ENCODE measurements around the gene EFNA5. TPM values are rescaled to one million over a fixed set of nuclear protein-coding genes. Genes with fewer than 3 reads are reported as not detected.

EFNA5 gene
- total and polyA plus RNA-seq, 4 donors: 0.14 to 0.93 (median 0.54) TPM

DNA sequence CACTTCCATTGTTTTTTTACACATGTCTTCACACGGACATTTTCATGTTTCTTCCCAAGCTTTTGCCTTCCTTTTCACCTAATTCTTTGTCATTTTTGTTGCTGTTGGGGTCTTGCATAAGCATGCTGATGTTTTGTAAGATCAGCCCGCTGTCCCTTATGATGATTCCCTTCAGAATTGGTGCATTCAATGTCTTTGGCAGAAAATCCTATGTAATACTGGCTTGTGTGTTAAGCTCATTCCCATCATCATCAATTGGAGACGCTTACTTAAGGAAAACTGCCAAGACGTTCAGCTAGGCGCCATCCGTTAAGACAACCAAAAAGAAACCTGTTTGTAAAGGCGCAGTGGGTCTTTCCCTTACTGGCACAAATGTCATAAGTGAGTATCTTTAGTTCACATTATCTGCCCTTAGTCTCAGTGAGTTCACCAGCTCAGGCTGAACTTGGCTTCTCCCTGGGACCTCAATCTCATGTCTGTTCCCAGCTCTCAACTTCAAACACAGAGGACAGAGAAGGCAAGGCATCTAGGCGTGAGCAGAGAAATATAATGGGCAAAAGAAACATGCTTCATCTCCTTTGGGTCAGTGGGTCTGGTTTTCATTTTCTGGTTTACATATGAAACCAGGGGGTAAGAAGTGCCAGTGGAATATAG, 97.9 kb downstream of the EFNA5 start:
- DNase-seq (ENCODE audit: low spot score): no peak
- Histone ChIP-seq H3K27ac (ENCODE audit: low read depth in 1 of 2, low read length in 2 of 2) (no peak overlapping the region), H3K9me3 (ENCODE audit: control insufficient read depth in 4 of 4, low read length in 3 of 4) (no peaks in the 10 kb centered on the region), H3K4me3 (ENCODE audit: low read depth in 1 of 3, low read length in 3 of 3) (no peak overlapping the region), H3K4me1 (ENCODE audit: control insufficient read depth in 4 of 4, insufficient read depth in 4 of 4, low read length in 3 of 4) (peaks cover 0 to 14% (median 5%) of the 10 kb centered on the region in 4 donors), H3K9ac (ENCODE audit: low read depth in 1 of 2, low read length in 2 of 2) (no peak overlapping the region), H3K27me3 (ENCODE audit: control insufficient read depth in 4 of 4, insufficient read depth in 4 of 4, low read length in 3 of 4) (no peaks in the 10 kb centered on the region), H3K36me3 (ENCODE audit: control insufficient read depth in 4 of 4, insufficient read depth in 3 of 4, low read depth in 1 of 4, low read length in 3 of 4) (no peaks in the 10 kb centered on the region)
- TF ChIP-seq JUND (IDR thresholded peaks at IDR 0.05): no peak
- TF ChIP-seq HNF4G (IDR thresholded peaks at IDR 0.05): no peak
- TF ChIP-seq YY1 (IDR thresholded peaks at IDR 0.05): no peak
- 90% methylated on average over 8 of the region's 8 CpGs for WGBS

DNA sequence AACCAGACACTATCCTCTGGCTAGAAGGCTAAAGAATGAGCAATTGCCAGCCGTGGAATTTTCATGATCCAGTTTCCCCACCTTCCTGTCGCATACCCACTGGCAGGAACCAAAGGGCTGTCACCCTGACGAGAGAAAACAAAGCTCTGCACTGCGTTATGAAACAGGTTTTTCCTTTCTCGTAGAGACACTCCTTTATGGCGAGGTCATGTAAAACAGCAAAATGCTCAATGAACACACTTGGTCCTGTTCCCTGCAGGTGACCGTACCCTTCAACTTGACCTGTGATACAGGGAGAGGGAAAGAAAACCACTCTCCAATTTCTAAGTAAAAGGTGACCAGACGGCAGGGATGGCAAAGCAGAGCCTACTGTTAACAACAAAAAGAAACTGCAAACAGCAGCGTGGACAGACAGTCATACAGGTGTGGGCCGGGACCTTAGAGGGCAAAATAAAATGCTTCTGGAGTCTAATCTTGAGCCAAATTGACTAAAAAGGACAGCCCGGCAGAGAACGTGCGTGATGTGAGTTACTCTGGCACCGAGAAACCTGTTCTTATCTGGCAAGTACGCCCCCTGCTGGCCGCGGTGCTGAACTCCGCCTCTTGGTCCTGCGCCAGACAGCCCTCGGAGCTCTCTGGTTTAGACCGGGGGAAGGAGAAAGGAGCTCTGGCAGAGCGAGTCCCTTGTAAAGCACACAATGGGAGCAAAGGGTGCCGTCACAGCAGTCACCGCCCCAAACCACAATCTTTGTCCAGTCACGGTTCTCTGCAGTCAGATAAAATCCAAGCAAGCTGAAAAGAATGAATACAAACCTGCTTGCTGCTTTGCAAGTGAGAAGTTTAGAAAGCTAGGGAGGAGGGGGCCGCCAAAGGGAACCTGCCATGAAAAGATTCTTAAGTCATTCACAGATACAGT, 98.9 kb downstream of the EFNA5 start:
- Histone ChIP-seq H3K4me1 (ENCODE audit: control insufficient read depth in 4 of 4, insufficient read depth in 4 of 4, low read length in 3 of 4) (peaks cover 0 to 14% (median 5%) of the 10 kb centered on the region in 4 donors), H3K9ac (ENCODE audit: low read depth in 1 of 2, low read length in 2 of 2) (peak overlapping the region; percentile 74 to 92), H3K36me3 (ENCODE audit: control insufficient read depth in 4 of 4, insufficient read depth in 3 of 4, low read depth in 1 of 4, low read length in 3 of 4) (no peaks in the 10 kb centered on the region), H3K9me3 (ENCODE audit: control insufficient read depth in 4 of 4, low read length in 3 of 4) (no peaks in the 10 kb centered on the region), H3K4me3 (ENCODE audit: low read depth in 1 of 3, low read length in 3 of 3) (peak overlapping the region; percentile 34 to 88 (median 46)), H3K27ac (ENCODE audit: low read depth in 1 of 2, low read length in 2 of 2) (peak overlapping the region; percentile 67 to 87), H3K27me3 (ENCODE audit: control insufficient read depth in 4 of 4, insufficient read depth in 4 of 4, low read length in 3 of 4) (no peaks in the 10 kb centered on the region)
- TF ChIP-seq FOXA1 (IDR thresholded peaks at IDR 0.05) (no peak), YY1 (IDR thresholded peaks at IDR 0.05) (peak; percentile 49), JUND (IDR thresholded peaks at IDR 0.05) (no peak), HNF4A (conservative IDR thresholded peaks at IDR 0.05) (peak; percentile 45 to 50), GABPA (IDR thresholded peaks at IDR 0.05 in 1 of 2, conservative IDR thresholded peaks at IDR 0.05 in 1 of 2) (no peak), NR2F2 (IDR thresholded peaks at IDR 0.05) (no peak), EGR1 (IDR thresholded peaks at IDR 0.05; ENCODE audit: low read depth in 2 of 2) (no peak), RAD21 (IDR thresholded peaks at IDR 0.05) (peak; percentile 93 to 94), RXRA (IDR thresholded peaks at IDR 0.05) (peak; percentile 49 to 58), SP1 (IDR thresholded peaks at IDR 0.05) (peak; percentile 62)
- TF ChIP-seq, protein P1, sequence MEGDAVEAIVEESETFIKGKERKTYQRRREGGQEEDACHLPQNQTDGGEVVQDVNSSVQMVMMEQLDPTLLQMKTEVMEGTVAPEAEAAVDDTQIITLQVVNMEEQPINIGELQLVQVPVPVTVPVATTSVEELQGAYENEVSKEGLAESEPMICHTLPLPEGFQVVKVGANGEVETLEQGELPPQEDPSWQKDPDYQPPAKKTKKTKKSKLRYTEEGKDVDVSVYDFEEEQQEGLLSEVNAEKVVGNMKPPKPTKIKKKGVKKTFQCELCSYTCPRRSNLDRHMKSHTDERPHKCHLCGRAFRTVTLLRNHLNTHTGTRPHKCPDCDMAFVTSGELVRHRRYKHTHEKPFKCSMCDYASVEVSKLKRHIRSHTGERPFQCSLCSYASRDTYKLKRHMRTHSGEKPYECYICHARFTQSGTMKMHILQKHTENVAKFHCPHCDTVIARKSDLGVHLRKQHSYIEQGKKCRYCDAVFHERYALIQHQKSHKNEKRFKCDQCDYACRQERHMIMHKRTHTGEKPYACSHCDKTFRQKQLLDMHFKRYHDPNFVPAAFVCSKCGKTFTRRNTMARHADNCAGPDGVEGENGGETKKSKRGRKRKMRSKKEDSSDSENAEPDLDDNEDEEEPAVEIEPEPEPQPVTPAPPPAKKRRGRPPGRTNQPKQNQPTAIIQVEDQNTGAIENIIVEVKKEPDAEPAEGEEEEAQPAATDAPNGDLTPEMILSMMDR (IDR thresholded peaks at IDR 0.05; ENCODE audit: low read depth, low read length, missing input control): peak; percentile 98
- TF ChIP-seq, protein P2, sequence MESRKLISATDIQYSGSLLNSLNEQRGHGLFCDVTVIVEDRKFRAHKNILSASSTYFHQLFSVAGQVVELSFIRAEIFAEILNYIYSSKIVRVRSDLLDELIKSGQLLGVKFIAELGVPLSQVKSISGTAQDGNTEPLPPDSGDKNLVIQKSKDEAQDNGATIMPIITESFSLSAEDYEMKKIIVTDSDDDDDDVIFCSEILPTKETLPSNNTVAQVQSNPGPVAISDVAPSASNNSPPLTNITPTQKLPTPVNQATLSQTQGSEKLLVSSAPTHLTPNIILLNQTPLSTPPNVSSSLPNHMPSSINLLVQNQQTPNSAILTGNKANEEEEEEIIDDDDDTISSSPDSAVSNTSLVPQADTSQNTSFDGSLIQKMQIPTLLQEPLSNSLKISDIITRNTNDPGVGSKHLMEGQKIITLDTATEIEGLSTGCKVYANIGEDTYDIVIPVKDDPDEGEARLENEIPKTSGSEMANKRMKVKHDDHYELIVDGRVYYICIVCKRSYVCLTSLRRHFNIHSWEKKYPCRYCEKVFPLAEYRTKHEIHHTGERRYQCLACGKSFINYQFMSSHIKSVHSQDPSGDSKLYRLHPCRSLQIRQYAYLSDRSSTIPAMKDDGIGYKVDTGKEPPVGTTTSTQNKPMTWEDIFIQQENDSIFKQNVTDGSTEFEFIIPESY (IDR thresholded peaks at IDR 0.05): peak; percentile 33
- TF ChIP-seq, protein P3, sequence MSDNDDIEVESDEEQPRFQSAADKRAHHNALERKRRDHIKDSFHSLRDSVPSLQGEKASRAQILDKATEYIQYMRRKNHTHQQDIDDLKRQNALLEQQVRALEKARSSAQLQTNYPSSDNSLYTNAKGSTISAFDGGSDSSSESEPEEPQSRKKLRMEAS (IDR thresholded peaks at IDR 0.05): peak; percentile 43
- TF ChIP-seq, protein P4, sequence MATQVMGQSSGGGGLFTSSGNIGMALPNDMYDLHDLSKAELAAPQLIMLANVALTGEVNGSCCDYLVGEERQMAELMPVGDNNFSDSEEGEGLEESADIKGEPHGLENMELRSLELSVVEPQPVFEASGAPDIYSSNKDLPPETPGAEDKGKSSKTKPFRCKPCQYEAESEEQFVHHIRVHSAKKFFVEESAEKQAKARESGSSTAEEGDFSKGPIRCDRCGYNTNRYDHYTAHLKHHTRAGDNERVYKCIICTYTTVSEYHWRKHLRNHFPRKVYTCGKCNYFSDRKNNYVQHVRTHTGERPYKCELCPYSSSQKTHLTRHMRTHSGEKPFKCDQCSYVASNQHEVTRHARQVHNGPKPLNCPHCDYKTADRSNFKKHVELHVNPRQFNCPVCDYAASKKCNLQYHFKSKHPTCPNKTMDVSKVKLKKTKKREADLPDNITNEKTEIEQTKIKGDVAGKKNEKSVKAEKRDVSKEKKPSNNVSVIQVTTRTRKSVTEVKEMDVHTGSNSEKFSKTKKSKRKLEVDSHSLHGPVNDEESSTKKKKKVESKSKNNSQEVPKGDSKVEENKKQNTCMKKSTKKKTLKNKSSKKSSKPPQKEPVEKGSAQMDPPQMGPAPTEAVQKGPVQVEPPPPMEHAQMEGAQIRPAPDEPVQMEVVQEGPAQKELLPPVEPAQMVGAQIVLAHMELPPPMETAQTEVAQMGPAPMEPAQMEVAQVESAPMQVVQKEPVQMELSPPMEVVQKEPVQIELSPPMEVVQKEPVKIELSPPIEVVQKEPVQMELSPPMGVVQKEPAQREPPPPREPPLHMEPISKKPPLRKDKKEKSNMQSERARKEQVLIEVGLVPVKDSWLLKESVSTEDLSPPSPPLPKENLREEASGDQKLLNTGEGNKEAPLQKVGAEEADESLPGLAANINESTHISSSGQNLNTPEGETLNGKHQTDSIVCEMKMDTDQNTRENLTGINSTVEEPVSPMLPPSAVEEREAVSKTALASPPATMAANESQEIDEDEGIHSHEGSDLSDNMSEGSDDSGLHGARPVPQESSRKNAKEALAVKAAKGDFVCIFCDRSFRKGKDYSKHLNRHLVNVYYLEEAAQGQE (IDR thresholded peaks at IDR 0.05): peak; percentile 80
- peak; percentile 93 for DNase-seq (ENCODE audit: low spot score)
- WGBS: 2% methylated on average over 26 of the region's 26 CpGs

Measured in liver (tissue), 9 donors.